ELF-1 (cell line): ENCODE measurements around the gene HLA-DMB.
A peak's percentile ranks its signal among the peaks of the same experiment; 100 is the strongest.

Source experiments
- DNase-seq: peaks from one replicate; pipeline ENCODE4 v3.0.0-alpha.2; 2016; ENCODE audit warnings: low read depth, low spot score

Gene HLA-DMB

GRCh38 chr6:32971581-32972352, 30.9 kb upstream of the HLA-DMB start:
- peak; percentile 100 for DNase-seq

- DNase-seq, result no peak
Observed at GRCh38 chr6:32971242-32971580, 30.4 kb upstream of the HLA-DMB start.

DNA sequence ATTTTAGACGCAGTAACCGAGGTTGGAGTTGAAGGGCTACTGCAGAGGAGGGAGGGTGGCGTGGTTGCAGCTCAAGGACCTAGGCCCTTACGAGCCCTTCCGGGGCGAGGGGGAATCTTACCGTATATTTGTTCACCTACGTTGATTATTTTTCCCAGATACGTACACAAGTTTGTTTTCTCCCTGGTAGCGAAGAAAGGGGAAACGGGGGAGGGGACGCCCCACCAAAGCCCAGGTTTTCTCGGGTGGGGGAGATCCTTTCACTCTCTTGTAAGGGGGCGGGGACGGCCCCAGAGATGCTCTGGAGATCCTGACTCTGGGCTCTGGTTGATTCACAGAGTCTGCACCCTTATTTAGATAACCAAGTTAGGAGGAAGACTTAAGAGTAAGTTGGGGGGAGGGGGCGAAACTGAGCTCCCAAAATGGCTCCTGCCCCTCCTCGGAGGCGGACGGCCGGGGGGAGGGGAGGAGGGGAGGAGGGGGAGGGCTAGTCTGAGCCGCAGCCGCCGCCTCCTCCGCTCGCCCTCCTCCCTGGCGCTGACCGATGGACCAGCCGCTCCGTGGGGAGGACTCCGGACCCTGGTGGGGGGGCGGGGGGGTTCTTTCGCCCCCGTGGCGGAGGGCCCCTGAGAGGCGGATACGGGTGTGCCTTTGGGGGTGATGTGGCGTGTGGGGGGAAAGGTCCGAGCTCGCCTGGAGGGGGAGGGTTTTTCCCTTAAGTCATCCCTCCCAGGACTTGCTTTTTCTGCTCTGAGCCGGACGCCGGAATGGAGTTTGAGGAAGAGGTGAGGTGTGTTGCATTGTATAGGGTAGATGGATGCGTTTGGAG, 29.8 kb upstream of the HLA-DMB start:
- peak; percentile 73 for DNase-seq

GRCh38 chr6:32969685-32970412, 29.0 kb upstream of the HLA-DMB start:
- peak; percentile 93 for DNase-seq

- peak; percentile 83 for DNase-seq
Observed at GRCh38 chr6:32968867-32969684, 28.2 kb upstream of the HLA-DMB start.

DNA sequence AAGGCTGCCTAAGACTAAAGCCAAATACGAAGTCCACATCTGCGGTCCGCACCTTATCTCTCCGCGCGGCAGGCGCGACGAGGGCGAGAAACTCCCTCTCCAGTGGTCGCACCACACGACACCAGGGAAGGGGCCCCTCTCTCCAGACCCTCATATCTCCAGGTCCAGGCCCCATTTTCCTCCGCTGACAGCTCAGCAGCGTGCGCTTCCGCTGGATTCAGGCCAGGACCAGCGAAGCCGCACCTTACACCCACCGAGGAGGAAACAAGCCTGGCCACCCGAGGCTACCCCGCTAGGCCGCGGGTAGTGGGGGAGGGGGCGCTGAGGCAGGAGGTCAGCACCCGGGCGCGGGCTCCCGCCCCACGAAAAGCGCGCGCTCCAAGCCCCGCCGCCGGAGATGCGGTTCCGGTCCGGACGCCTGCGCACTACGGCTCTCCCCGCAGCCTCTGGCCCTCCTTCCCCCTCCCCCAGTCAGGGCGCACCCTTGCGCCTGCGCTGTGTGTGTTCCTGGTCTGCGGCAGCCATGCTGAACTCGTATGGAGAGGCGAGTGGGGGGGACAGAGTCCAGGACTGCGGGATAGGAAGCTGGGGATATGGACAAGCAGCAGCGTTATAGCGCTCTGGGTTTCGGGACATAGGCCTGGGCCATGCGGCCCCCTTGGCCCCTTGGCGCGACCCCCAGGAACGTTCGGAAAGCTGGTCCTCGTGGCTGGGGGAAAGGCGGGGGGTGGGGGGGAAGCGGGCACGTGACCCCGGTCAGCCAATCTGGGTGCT, 27.5 kb upstream of the HLA-DMB start, which contains the start of gene BRD2:
Gene BRD2, plus strand, starts transcription at position 502 of the 774 bp plus-strand sequence. CDS start 4,305 bp downstream, outside the sequence.
- DNase-seq, result peak; percentile 97

- peak; percentile 70 for DNase-seq
Observed at GRCh38 chr6:32967151-32968091, 26.6 kb upstream of the HLA-DMB start.

GRCh38 chr6:32964776-32965175, 23.9 kb upstream of the HLA-DMB start:
- no peak for DNase-seq

DNA sequence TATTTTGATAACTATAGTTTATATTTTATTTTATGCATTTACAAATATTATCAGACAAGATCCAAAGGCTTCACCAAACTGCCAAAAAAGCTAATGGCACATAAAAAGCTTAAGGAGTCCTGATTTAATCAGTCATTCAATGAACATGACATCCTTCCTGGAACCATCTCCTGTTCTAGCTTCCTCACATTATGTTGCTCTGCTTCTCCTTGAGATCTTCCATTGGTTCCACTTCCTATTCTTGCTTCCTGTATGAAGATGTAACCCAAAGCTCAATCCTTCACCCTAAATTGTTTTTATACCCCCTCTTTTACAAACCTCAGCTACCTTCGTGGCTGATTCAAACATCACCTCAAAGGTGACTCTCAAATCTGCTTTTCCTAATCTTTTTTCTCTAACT, 23.0 kb upstream of the HLA-DMB start:
- no peak for DNase-seq

GRCh38 chr6:32962213-32962826, 21.5 kb upstream of the HLA-DMB start:
- no peak for DNase-seq

- no peak for DNase-seq
Observed at GRCh38 chr6:32960563-32960962, 19.7 kb upstream of the HLA-DMB start.

DNA sequence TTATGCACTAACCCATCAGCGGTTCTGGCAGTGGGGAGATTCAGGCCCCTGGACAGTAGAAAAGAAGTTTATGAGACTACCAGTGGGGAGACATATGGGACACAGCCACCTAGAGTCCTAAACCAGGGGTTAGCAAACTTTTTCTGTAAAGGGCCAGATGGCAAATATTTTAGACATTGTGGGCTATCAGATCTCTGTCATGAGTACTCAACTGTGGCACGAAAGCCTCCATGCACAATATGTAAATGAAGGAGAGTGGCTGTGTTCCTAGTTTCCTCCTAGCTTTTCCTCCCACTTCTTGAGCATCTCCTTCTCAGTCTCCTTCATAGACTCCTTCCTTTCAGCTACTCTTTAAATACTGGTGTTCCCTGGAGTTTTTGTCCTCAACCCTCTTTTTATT, 15.3 kb upstream of the HLA-DMB start:
- no peak for DNase-seq

- DNase-seq, result peak; percentile 66
Observed at GRCh38 chr6:32954986-32955802, 14.4 kb upstream of the HLA-DMB start.

GRCh38 chr6:32954267-32954666, 13.4 kb upstream of the HLA-DMB start:
- no peak for DNase-seq

- DNase-seq, result no peak
Observed at GRCh38 chr6:32953775-32954174, 12.9 kb upstream of the HLA-DMB start.

- DNase-seq, result peak; percentile 96
Observed at GRCh38 chr6:32952817-32953739, 12.2 kb upstream of the HLA-DMB start, which contains the start of gene HLA-DMA. Gene HLA-DMA, minus strand, starts transcription at chr6:32953097. Its CDS starts 61 bp downstream, at chr6:32953036.

DNA sequence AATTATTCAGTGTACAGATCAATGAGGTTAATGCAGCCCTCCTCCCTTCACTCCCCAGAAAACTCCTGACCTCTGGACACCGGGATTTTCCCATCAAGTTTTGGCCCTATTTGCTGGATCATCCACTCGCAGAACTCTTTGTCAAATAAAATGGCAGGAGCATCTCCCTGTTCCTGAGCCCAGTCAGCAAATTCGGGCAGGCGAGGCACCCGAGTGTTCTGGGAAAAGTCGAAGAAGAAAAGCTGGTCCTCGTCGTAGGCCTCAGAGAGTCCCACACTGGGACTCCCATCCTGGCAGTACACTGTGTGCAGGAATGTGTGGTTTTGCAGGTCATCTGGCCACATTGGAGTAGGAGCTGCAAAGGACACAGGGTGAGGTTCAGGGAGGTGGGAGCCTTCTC, 9.6 kb upstream of the HLA-DMB start:
- no peak for DNase-seq
